Measurements from ENCODE around the gene SEMG1.

The SEMG1 gene
- 0 to 0.06 (median 0) reads per million in 9 experiments for total RNA-seq

- Mint-ChIP-seq H3K4me3 (no peak within 1 kb of the TSS), H3K36me3 (ENCODE audit: insufficient read depth) (no peaks in the 10 kb centered on the region), H3K27ac (no peak within 1 kb of the TSS), H3K27me3 (peaks cover 49 to 51% of the 10 kb centered on the region in 2 donors), H3K9me3 (peaks cover 0 to 7% of the 10 kb centered on the region in 2 donors), H3K4me1 (ENCODE audit: low read depth in 2 of 2) (no peaks in the 10 kb centered on the region)
- ATAC-seq (replicated peaks) (no peak), DNase-seq (no peak)
Observed at GRCh38 chr20:45206725-45207124, at the start of gene SEMG1. Gene SEMG1 (plus strand): TSS chr20:45207033. CDS start chr20:45207054, 21 bp downstream.

DNA sequence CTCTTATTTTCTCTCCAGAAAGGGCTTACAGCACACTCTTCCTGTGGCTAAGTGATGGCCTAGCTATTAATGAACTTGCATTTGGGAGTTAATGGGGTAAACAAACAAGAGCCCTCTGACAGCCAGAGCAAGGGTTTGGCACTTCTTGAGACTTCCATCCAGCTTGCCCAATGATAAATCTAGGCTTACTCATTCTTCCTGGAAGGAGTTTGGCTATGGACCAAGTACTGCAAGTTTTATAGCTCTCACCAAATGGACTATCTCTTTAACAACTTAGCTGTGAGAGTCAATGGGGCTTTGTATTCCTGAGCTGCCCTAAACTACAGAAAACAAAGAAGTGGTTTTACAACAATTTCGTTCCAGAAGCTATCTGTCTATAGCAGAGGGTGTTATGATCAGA is 48.9 kb upstream of the SEMG1 start:
- H3K9me3 Mint-ChIP-seq: peaks cover 0 to 18% of the 10 kb centered on the region in 2 donors
- H3K4me3 Mint-ChIP-seq: no peak overlapping the region
- H3K27ac Mint-ChIP-seq: no peak overlapping the region
- H3K27me3 Mint-ChIP-seq: peaks cover 75 to 85% of the 10 kb centered on the region in 2 donors
- DNase-seq (no peak), ATAC-seq (replicated peaks) (no peak)
- no peaks in the 10 kb centered on the region for H3K36me3 Mint-ChIP-seq (ENCODE audit: insufficient read depth)
- no peaks in the 10 kb centered on the region for H3K4me1 Mint-ChIP-seq (ENCODE audit: low read depth in 2 of 2)

DNA sequence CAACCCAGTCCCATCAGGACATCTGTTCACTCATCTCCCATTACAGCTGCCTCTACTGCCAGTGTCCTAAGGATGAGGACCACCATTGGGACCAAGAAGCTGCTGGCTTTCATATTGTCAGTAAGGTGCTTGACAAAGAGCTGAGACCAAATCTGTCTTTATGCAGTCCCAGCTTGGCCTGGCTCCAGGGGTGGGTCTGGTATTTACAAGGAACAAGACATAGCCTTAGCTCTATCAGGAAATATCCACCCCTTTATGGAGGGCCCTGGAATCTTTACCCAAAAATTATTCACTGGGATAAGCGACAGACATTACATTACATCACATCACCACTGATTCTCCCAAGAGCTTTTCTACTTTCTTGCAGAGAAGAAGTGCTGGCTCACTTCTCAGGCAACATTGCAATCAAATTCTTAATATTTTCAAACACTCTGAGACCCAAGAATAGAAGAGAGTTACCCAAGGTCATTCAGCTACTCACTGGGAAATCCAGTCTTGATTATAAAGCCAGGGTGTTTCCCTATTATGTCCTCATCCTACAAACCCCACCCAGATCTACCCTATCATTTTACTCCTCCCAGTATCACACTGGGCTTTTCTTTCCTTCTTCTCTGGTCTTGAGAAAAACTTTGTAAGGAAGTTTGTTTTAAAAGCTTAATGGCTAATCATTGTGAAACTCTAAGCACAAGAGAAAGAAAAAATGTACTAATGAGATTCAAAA is 43.6 kb upstream of the SEMG1 start:
- peaks cover 77 to 83% of the 10 kb centered on the region in 2 donors for H3K27me3 Mint-ChIP-seq
- DNase-seq (no peak), ATAC-seq (replicated peaks) (no peak)
- no peak overlapping the region for H3K27ac Mint-ChIP-seq
- H3K4me1 Mint-ChIP-seq (ENCODE audit: low read depth in 2 of 2): no peaks in the 10 kb centered on the region
- no peaks in the 10 kb centered on the region for H3K36me3 Mint-ChIP-seq (ENCODE audit: insufficient read depth)
- no peak overlapping the region for H3K4me3 Mint-ChIP-seq
- H3K9me3 Mint-ChIP-seq: peaks cover 0 to 18% of the 10 kb centered on the region in 2 donors

- peaks cover 0 to 7% of the 10 kb centered on the region in 2 donors for H3K9me3 Mint-ChIP-seq
- H3K4me3 Mint-ChIP-seq: no peak overlapping the region
- no peak overlapping the region for H3K27ac Mint-ChIP-seq
- H3K27me3 Mint-ChIP-seq: peaks cover 64 to 70% of the 10 kb centered on the region in 2 donors
- ATAC-seq (replicated peaks): no peak
- no peak for DNase-seq
- H3K4me1 Mint-ChIP-seq (ENCODE audit: low read depth in 2 of 2): no peaks in the 10 kb centered on the region
- no peaks in the 10 kb centered on the region for H3K36me3 Mint-ChIP-seq (ENCODE audit: insufficient read depth)
Observed at GRCh38 chr20:45164906-45165305, 41.9 kb upstream of the SEMG1 start.

DNA sequence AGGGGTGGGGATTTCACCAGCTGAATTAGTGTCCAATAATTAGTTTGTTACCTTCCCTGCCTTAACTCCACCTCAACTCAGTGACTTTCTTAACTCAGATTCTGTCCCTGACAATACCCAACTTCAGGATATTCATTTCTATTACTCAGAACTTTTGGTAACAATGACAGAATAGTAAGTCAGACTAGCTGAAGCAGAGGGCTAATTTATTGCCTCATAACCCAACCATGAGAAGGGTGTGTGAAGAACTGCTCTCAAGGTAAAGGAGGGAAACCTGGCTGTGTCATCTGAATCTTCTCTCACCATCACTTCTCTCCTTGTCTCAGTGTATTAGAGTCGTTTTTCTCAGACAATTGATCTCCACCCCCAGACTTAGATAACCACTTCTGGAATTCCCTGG is 33.3 kb upstream of the SEMG1 start:
- ATAC-seq (replicated peaks) (no peak), DNase-seq (no peak)
- H3K9me3 Mint-ChIP-seq: no peaks in the 10 kb centered on the region
- H3K36me3 Mint-ChIP-seq (ENCODE audit: insufficient read depth): no peaks in the 10 kb centered on the region
- H3K27ac Mint-ChIP-seq: no peak overlapping the region
- no peak overlapping the region for H3K4me3 Mint-ChIP-seq
- no peaks in the 10 kb centered on the region for H3K4me1 Mint-ChIP-seq (ENCODE audit: low read depth in 2 of 2)
- peaks cover 26 to 49% of the 10 kb centered on the region in 2 donors for H3K27me3 Mint-ChIP-seq

GRCh38 chr20:45174434-45175364 is 32.1 kb upstream of the SEMG1 start, which contains the start of gene PI3:
Gene PI3 (plus strand): TSS chr20:45174902. CDS start chr20:45174923, 21 bp downstream.
- DNase-seq (no peak), ATAC-seq (replicated peaks) (no peak)
- H3K36me3 Mint-ChIP-seq (ENCODE audit: insufficient read depth): no peaks in the 10 kb centered on the region
- H3K4me1 Mint-ChIP-seq (ENCODE audit: low read depth in 2 of 2): no peaks in the 10 kb centered on the region
- no peaks in the 10 kb centered on the region for H3K9me3 Mint-ChIP-seq
- H3K27me3 Mint-ChIP-seq: peaks cover 26 to 59% of the 10 kb centered on the region in 2 donors
- no peak within 1 kb of the TSS for H3K27ac Mint-ChIP-seq
- H3K4me3 Mint-ChIP-seq: no peak within 1 kb of the TSS

- H3K27ac Mint-ChIP-seq: no peak overlapping the region
- no peak for ATAC-seq (replicated peaks)
- DNase-seq: no peak
- H3K9me3 Mint-ChIP-seq: no peaks in the 10 kb centered on the region
- H3K27me3 Mint-ChIP-seq: peaks cover 20 to 58% of the 10 kb centered on the region in 2 donors
- no peaks in the 10 kb centered on the region for H3K36me3 Mint-ChIP-seq (ENCODE audit: insufficient read depth)
- H3K4me3 Mint-ChIP-seq: no peak overlapping the region
- no peaks in the 10 kb centered on the region for H3K4me1 Mint-ChIP-seq (ENCODE audit: low read depth in 2 of 2)
Observed at GRCh38 chr20:45176526-45177267, 30.1 kb upstream of the SEMG1 start.

DNA sequence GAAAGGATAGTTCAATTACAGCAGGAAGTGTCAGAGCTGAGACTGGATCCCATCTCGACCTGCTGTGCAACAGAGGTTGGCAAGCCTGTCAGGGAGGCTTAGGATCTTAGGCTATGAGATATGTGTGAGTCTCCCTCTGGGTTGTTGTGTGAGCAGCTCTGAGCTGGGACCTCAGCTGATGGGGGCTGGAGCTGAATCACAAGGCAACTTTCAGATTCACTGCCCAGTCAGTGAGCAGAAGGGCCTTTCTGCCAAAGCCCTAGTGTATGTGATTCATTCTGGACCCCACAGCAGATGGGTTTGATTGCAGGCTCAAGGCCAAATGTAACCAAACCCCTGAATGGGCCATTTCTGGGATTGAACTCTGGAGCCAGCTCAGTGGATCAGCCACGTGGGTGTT is 27.7 kb upstream of the SEMG1 start:
- peaks cover 14 to 56% of the 10 kb centered on the region in 2 donors for H3K27me3 Mint-ChIP-seq
- no peak overlapping the region for H3K27ac Mint-ChIP-seq
- H3K4me1 Mint-ChIP-seq (ENCODE audit: low read depth in 2 of 2): no peaks in the 10 kb centered on the region
- no peaks in the 10 kb centered on the region for H3K36me3 Mint-ChIP-seq (ENCODE audit: insufficient read depth)
- ATAC-seq (replicated peaks) (no peak), DNase-seq (no peak)
- no peak overlapping the region for H3K4me3 Mint-ChIP-seq
- H3K9me3 Mint-ChIP-seq: no peaks in the 10 kb centered on the region

DNA sequence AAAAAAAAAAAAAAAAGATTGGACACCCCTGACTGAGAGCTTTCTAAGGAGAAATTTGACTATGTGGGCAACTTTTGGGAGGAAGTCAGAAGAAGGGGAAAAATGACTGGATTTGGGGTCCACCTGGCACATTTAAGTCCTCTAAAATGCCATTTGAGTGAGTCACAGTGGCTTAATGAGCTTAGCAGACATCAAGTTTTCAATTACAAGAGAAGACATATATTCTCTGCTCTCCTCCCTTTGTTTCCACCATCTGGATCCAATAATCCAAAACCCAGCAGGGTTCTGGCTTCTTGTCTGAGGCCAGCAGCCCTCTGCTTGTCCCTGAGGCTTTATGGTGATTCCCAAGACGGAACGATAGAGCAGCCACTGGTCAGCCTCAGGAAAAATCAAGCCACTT is 25.2 kb upstream of the SEMG1 start:
- Mint-ChIP-seq H3K4me3 (no peak overlapping the region), H3K27me3 (peaks cover 8 to 45% of the 10 kb centered on the region in 2 donors), H3K4me1 (ENCODE audit: low read depth in 2 of 2) (no peaks in the 10 kb centered on the region), H3K27ac (no peak overlapping the region), H3K36me3 (ENCODE audit: insufficient read depth) (no peaks in the 10 kb centered on the region), H3K9me3 (no peaks in the 10 kb centered on the region)
- no peak for DNase-seq
- no peak for ATAC-seq (replicated peaks)

GRCh38 chr20:45183084-45183483 is 23.7 kb upstream of the SEMG1 start:
- ATAC-seq (replicated peaks) (no peak), DNase-seq (no peak)
- H3K27me3 Mint-ChIP-seq: peaks cover 8 to 32% of the 10 kb centered on the region in 2 donors
- no peak overlapping the region for H3K4me3 Mint-ChIP-seq
- H3K27ac Mint-ChIP-seq: no peak overlapping the region
- no peaks in the 10 kb centered on the region for H3K4me1 Mint-ChIP-seq (ENCODE audit: low read depth in 2 of 2)
- H3K36me3 Mint-ChIP-seq (ENCODE audit: insufficient read depth): no peaks in the 10 kb centered on the region
- no peaks in the 10 kb centered on the region for H3K9me3 Mint-ChIP-seq

GRCh38 chr20:45187693-45188092 is 19.1 kb upstream of the SEMG1 start:
- H3K36me3 Mint-ChIP-seq (ENCODE audit: insufficient read depth): no peaks in the 10 kb centered on the region
- no peaks in the 10 kb centered on the region for H3K9me3 Mint-ChIP-seq
- H3K27me3 Mint-ChIP-seq: peaks cover 17 to 28% of the 10 kb centered on the region in 2 donors
- H3K27ac Mint-ChIP-seq: no peak overlapping the region
- no peak overlapping the region for H3K4me3 Mint-ChIP-seq
- ATAC-seq (replicated peaks): no peak
- no peak for DNase-seq
- H3K4me1 Mint-ChIP-seq (ENCODE audit: low read depth in 2 of 2): no peaks in the 10 kb centered on the region

DNA sequence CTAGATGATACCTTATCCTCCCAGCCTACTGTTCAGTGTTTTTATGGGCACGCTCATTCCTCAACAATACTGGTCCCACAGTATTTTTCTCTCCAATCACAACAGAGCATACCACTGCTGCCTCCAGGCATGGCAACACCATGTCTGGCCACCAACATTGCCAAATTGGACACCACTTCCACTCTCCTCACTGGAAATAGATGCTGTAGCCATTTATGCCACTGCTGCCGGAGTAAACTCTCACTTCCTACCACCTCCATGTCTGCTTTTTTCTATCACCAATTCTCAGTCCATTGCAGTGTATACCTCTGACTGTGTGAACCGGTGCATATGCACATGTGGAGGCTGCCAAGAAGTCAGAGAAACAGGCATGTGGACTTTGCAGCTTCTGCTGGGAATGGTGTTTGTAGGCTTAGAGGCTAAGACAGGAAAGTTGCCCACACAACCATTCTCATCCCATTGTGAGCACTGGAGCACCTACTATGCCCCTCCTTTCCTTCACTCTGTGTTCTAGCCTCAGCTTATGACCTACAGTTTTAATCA is 17.7 kb upstream of the SEMG1 start:
- Mint-ChIP-seq H3K27me3 (peaks cover 23 to 37% of the 10 kb centered on the region in 2 donors), H3K4me3 (no peak overlapping the region), H3K27ac (no peak overlapping the region), H3K4me1 (ENCODE audit: low read depth in 2 of 2) (no peaks in the 10 kb centered on the region), H3K9me3 (no peaks in the 10 kb centered on the region), H3K36me3 (ENCODE audit: insufficient read depth) (no peaks in the 10 kb centered on the region)
- no peak for ATAC-seq (replicated peaks)
- no peak for DNase-seq

GRCh38 chr20:45189861-45190260 is 17.0 kb upstream of the SEMG1 start:
- no peaks in the 10 kb centered on the region for H3K4me1 Mint-ChIP-seq (ENCODE audit: low read depth in 2 of 2)
- peaks cover 17 to 34% of the 10 kb centered on the region in 2 donors for H3K27me3 Mint-ChIP-seq
- no peak for ATAC-seq (replicated peaks)
- H3K4me3 Mint-ChIP-seq: no peak overlapping the region
- no peaks in the 10 kb centered on the region for H3K9me3 Mint-ChIP-seq
- DNase-seq: no peak
- H3K36me3 Mint-ChIP-seq (ENCODE audit: insufficient read depth): no peaks in the 10 kb centered on the region
- H3K27ac Mint-ChIP-seq: no peak overlapping the region

All from effector memory CD8-positive, alpha-beta T cell (primary cell).